Astrocyte of the spinal cord (primary cell): ENCODE results near the gene ZNF30.

Experiments
- DNase-seq: peaks from one replicate; pipeline ENCODE4 v3.0.0; 2011; ENCODE audit warnings: low read depth, low spot score
- H3K4me3 ChIP-seq: 2 replicates; pipeline ENCODE4 v1.5.1; 2011; ENCODE audit warnings: low read depth, mild to moderate bottlenecking, low read length, moderate library complexity
- in situ Hi-C: cut with HindIII; loops from 2 replicates; pipeline ENCODE4 v1.10.0; 2017; ENCODE audit warnings: low sequenced_read_pairs
- TF ChIP-seq, protein P1 (sequence below): IDR thresholded peaks from 2 replicates; pipeline ENCODE4 v1.5.1; 2012; ENCODE audit warnings: low read depth, mild to moderate bottlenecking, low read length, inconsistent platforms

Gene ZNF30

GRCh38 chr19:34959021-34959420 lies 32.3 kb downstream of the ZNF30 start:
- in situ Hi-C loops, result no loop called here
- TF ChIP-seq, protein P1, sequence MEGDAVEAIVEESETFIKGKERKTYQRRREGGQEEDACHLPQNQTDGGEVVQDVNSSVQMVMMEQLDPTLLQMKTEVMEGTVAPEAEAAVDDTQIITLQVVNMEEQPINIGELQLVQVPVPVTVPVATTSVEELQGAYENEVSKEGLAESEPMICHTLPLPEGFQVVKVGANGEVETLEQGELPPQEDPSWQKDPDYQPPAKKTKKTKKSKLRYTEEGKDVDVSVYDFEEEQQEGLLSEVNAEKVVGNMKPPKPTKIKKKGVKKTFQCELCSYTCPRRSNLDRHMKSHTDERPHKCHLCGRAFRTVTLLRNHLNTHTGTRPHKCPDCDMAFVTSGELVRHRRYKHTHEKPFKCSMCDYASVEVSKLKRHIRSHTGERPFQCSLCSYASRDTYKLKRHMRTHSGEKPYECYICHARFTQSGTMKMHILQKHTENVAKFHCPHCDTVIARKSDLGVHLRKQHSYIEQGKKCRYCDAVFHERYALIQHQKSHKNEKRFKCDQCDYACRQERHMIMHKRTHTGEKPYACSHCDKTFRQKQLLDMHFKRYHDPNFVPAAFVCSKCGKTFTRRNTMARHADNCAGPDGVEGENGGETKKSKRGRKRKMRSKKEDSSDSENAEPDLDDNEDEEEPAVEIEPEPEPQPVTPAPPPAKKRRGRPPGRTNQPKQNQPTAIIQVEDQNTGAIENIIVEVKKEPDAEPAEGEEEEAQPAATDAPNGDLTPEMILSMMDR, result no peak
- no peak overlapping the region for H3K4me3 ChIP-seq
- no peak for DNase-seq

- TF ChIP-seq, protein P1, result no peak
- in situ Hi-C loops, result no loop called here
- H3K4me3 ChIP-seq, result no peak overlapping the region
- peak; percentile 89 for DNase-seq
These were observed 33.6 kb downstream of the ZNF30 start for GRCh38 chr19:34960103-34960805.

DNA sequence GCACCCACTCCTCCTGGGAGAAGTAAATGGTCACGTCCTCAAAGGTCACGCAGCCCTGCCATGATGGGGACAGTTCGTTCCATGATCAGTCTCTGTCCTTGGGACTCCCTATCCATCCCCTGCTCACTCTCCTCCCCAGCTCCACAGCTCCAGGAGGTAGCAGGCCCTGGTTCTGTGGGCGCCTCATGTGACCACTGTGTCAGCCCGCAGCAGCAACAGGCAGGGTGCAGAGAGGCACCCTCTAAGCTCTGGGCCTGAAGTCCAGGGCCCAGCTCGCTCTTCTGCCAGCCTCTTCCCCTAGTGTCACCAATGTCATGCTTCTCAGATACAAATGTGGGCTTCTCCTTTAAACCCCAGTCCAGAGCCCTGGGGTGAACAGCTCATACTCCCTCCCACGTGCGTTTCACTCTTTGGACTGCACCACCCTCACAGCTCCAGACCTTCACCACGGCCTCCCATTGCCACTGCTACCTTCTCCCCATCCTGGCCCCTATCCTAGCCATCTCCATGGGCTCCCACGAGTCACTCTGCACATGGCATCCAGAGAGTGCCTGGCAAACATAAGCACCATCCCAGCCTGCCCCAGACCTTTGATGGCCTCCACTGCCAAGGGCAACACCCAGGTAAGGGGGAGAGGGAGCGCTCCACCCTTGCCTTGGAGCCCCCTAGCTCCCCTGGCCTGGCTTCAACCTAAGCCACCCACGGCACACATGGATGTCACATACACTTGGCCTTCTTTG lies 34.4 kb downstream of the ZNF30 start:
- H3K4me3 ChIP-seq, result no peak overlapping the region
- in situ Hi-C loops, result no loop called here
- no peak for DNase-seq
- TF ChIP-seq, protein P1, result no peak

GRCh38 chr19:34961775-34962686 lies 35.3 kb downstream of the ZNF30 start:
- in situ Hi-C loops, result no loop called here
- TF ChIP-seq, protein P1, result no peak
- H3K4me3 ChIP-seq, result peak overlapping the region; percentile 72
- DNase-seq, result no peak

DNA sequence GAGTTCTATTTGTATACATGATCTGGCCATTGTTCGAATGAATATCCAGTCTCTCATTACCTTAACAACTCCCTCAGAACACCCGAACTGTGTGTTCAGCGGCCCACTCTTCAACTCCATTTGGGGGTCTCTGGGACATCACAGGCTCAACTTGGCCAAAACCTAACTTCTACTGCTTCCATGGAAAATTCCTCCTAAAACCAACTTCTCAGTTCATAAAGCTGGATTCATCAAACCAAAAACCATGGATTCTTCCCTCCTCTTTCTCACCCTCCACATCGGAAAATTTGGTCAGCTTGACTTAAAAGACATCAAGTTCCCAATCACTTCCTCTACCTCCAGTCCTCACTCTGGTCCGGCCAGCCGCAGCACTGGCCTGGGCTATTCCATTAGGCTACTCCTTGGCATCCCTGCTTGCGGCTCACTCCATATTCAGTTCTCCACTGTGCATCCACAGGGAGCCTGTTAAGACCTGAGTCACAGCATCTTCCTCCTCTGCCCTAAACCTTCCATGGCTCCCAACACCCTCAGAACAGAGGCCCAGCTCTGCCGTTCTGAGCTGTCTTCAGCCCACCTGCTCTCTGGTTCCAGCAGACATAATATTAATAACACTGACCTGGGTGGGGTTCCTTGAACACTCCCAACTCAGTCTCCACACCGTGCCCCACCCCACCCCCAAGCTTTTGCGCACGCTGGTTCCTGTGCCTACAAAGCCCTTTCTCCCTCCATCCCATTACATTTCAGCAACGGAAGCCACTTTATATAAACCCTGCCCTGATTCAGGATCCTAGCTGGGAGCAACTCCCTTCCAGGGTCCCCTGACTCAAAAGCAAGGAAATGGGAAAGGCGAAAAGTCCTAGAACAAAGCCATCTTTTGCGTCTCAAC lies 36.2 kb downstream of the ZNF30 start:
- DNase-seq, result peak; percentile 35
- H3K4me3 ChIP-seq, result peak overlapping the region; percentile 72
- TF ChIP-seq, protein P1, result no peak
- in situ Hi-C loops, result no loop called here
